ENCODE data around the gene NCKAP5L.

NCKAP5L gene

GRCh38 chr12:49790741-49791555 lies 37.3 kb downstream of the NCKAP5L start:
- no peak overlapping the region for H3K14ac ChIP-seq (ENCODE audit: low read length)
- H3K27me3 ChIP-seq (ENCODE audit: control insufficient read depth in 3 of 3, insufficient read depth in 3 of 3, low read depth in 1 of 3, low read length in 3 of 3) = no peaks in the 10 kb centered on the region
- H2BK15ac ChIP-seq (ENCODE audit: low read length) = no peak overlapping the region
- H3K4me2 ChIP-seq (ENCODE audit: insufficient read depth, low read length, poor library complexity, severe bottlenecking) = no peak overlapping the region
- no peak overlapping the region for H4K91ac ChIP-seq (ENCODE audit: low read depth, low read length, poor library complexity)
- H2BK12ac ChIP-seq (ENCODE audit: low read length) = no peak overlapping the region
- no peak overlapping the region for H2BK120ac ChIP-seq (ENCODE audit: low read depth, low read length)
- peaks cover 5 to 57% of the 10 kb centered on the region in 2 donors for H3K36me3 ChIP-seq (replicated peaks in 1 of 2; ENCODE audit: control insufficient read depth in 2 of 2, insufficient read depth in 2 of 2, low read length in 2 of 2)
- WGBS, 2 donors (ENCODE audit: extremely low coverage in 2 of 2, insufficient read length in 2 of 2, insufficient replicate concordance in 1 of 2) = no CpG with 5 or more reads among the region's 22 CpGs
- H3K4ac ChIP-seq (ENCODE audit: low read length) = no peak overlapping the region
- H3K4me1 ChIP-seq (ENCODE audit: control insufficient read depth in 2 of 2, insufficient read depth in 1 of 2, low read depth in 1 of 2, low read length in 2 of 2) = peaks cover 0 to 11% of the 10 kb centered on the region in 2 donors
- H3K9ac ChIP-seq (ENCODE audit: low read depth, low read length, poor library complexity) = no peak overlapping the region
- no peak overlapping the region for H2AK5ac ChIP-seq (ENCODE audit: low read depth, low read length)
- no peak overlapping the region for H3K27ac ChIP-seq (replicated peaks; ENCODE audit: low read length)
- no peak overlapping the region for H2BK5ac ChIP-seq (ENCODE audit: low read length)
- H2AFZ ChIP-seq (ENCODE audit: low read length) = no peak overlapping the region
- H3K4me3 ChIP-seq (ENCODE audit: low read length in 2 of 2) = no peak overlapping the region
- H3K9me3 ChIP-seq (replicated peaks in 1 of 2; ENCODE audit: control insufficient read depth in 2 of 2, insufficient read depth in 1 of 2, low read depth in 1 of 2, low read length in 2 of 2) = peaks cover 0 to 7% of the 10 kb centered on the region in 2 donors
- peak overlapping the region; percentile 43 for H3K23ac ChIP-seq (ENCODE audit: low read depth, low read length, poor library complexity)
- no peaks in the 10 kb centered on the region for H3K79me1 ChIP-seq (ENCODE audit: low read depth, low read length)
- DNase-seq (ENCODE audit: low spot score) = no peak
- H3K18ac ChIP-seq (ENCODE audit: low read length) = no peak overlapping the region
- H4K8ac ChIP-seq (ENCODE audit: low read depth, low read length) = no peak overlapping the region

DNA sequence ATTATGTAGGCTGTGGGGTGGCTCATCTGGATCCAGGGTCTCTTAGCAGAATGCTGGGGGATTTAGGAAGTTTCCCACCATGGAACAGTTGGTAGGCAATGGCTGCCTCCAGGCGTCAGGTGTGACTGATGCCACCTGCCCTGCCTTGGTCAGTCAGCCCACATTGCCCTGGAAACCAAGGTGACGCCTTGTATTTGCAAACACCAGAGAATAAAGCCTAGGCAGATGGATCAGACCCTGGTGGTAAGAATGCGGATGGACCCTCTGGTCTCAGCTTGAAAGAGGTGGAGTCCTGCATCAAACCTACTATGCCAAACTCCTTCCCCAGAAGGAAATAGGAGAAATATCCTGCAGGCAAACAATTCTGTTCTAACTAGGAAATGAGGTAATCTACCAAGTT lies 38.2 kb downstream of the NCKAP5L start:
- Histone ChIP-seq H2BK5ac (ENCODE audit: low read length) (no peak overlapping the region), H3K4ac (ENCODE audit: low read length) (no peak overlapping the region), H4K8ac (ENCODE audit: low read depth, low read length) (no peak overlapping the region), H3K4me1 (ENCODE audit: control insufficient read depth in 2 of 2, insufficient read depth in 1 of 2, low read depth in 1 of 2, low read length in 2 of 2) (peaks cover 0 to 11% of the 10 kb centered on the region in 2 donors), H2AFZ (ENCODE audit: low read length) (no peak overlapping the region), H2BK15ac (ENCODE audit: low read length) (no peak overlapping the region), H3K18ac (ENCODE audit: low read length) (no peak overlapping the region), H3K79me1 (ENCODE audit: low read depth, low read length) (no peaks in the 10 kb centered on the region), H3K27ac (replicated peaks; ENCODE audit: low read length) (no peak overlapping the region), H3K36me3 (replicated peaks in 1 of 2; ENCODE audit: control insufficient read depth in 2 of 2, insufficient read depth in 2 of 2, low read length in 2 of 2) (peaks cover 4 to 49% of the 10 kb centered on the region in 2 donors), H3K23ac (ENCODE audit: low read depth, low read length, poor library complexity) (no peak overlapping the region), H3K14ac (ENCODE audit: low read length) (no peak overlapping the region), H2AK5ac (ENCODE audit: low read depth, low read length) (no peak overlapping the region), H3K9me3 (replicated peaks in 1 of 2; ENCODE audit: control insufficient read depth in 2 of 2, insufficient read depth in 1 of 2, low read depth in 1 of 2, low read length in 2 of 2) (peaks cover 0 to 7% of the 10 kb centered on the region in 2 donors), H3K4me2 (ENCODE audit: insufficient read depth, low read length, poor library complexity, severe bottlenecking) (no peak overlapping the region), H2BK12ac (ENCODE audit: low read length) (no peak overlapping the region), H4K91ac (ENCODE audit: low read depth, low read length, poor library complexity) (no peak overlapping the region), H3K27me3 (ENCODE audit: control insufficient read depth in 3 of 3, insufficient read depth in 3 of 3, low read depth in 1 of 3, low read length in 3 of 3) (no peaks in the 10 kb centered on the region), H3K4me3 (ENCODE audit: low read length in 2 of 2) (no peak overlapping the region), H2BK120ac (ENCODE audit: low read depth, low read length) (no peak overlapping the region), H3K9ac (ENCODE audit: low read depth, low read length, poor library complexity) (no peak overlapping the region)
- no CpG with 5 or more reads among the region's 3 CpGs for WGBS, 2 donors (ENCODE audit: extremely low coverage in 2 of 2, insufficient read length in 2 of 2, insufficient replicate concordance in 1 of 2)
- no peak for DNase-seq (ENCODE audit: low spot score)

GRCh38 chr12:49787672-49788071 lies 40.5 kb downstream of the NCKAP5L start:
- no CpG with 5 or more reads among the region's 2 CpGs for WGBS, 2 donors (ENCODE audit: extremely low coverage in 2 of 2, insufficient read length in 2 of 2, insufficient replicate concordance in 1 of 2)
- Histone ChIP-seq H2BK5ac (ENCODE audit: low read length) (no peak overlapping the region), H3K9me3 (replicated peaks in 1 of 2; ENCODE audit: control insufficient read depth in 2 of 2, insufficient read depth in 1 of 2, low read depth in 1 of 2, low read length in 2 of 2) (peaks cover 0 to 7% of the 10 kb centered on the region in 2 donors), H3K4me2 (ENCODE audit: insufficient read depth, low read length, poor library complexity, severe bottlenecking) (no peak overlapping the region), H3K4me3 (ENCODE audit: low read length in 2 of 2) (no peak overlapping the region), H3K18ac (ENCODE audit: low read length) (no peak overlapping the region), H3K79me1 (ENCODE audit: low read depth, low read length) (no peaks in the 10 kb centered on the region), H3K27ac (replicated peaks; ENCODE audit: low read length) (no peak overlapping the region), H3K27me3 (ENCODE audit: control insufficient read depth in 3 of 3, insufficient read depth in 3 of 3, low read depth in 1 of 3, low read length in 3 of 3) (no peaks in the 10 kb centered on the region), H3K4ac (ENCODE audit: low read length) (no peak overlapping the region), H2BK12ac (ENCODE audit: low read length) (no peak overlapping the region), H4K8ac (ENCODE audit: low read depth, low read length) (no peak overlapping the region), H3K4me1 (ENCODE audit: control insufficient read depth in 2 of 2, insufficient read depth in 1 of 2, low read depth in 1 of 2, low read length in 2 of 2) (peaks cover 0 to 20% of the 10 kb centered on the region in 2 donors), H2BK120ac (ENCODE audit: low read depth, low read length) (no peak overlapping the region), H4K91ac (ENCODE audit: low read depth, low read length, poor library complexity) (no peak overlapping the region), H2AFZ (ENCODE audit: low read length) (no peak overlapping the region), H2AK5ac (ENCODE audit: low read depth, low read length) (no peak overlapping the region), H3K36me3 (replicated peaks in 1 of 2; ENCODE audit: control insufficient read depth in 2 of 2, insufficient read depth in 2 of 2, low read length in 2 of 2) (peaks cover 2 to 27% of the 10 kb centered on the region in 2 donors), H2BK15ac (ENCODE audit: low read length) (no peak overlapping the region), H3K14ac (ENCODE audit: low read length) (no peak overlapping the region), H3K23ac (ENCODE audit: low read depth, low read length, poor library complexity) (no peak overlapping the region), H3K9ac (ENCODE audit: low read depth, low read length, poor library complexity) (no peak overlapping the region)
- DNase-seq (ENCODE audit: low spot score) = no peak

- no peak overlapping the region for H2BK15ac ChIP-seq (ENCODE audit: low read length)
- H3K23ac ChIP-seq (ENCODE audit: low read depth, low read length, poor library complexity) = no peak overlapping the region
- H3K79me1 ChIP-seq (ENCODE audit: low read depth, low read length) = no peaks in the 10 kb centered on the region
- H3K14ac ChIP-seq (ENCODE audit: low read length) = no peak overlapping the region
- no peak overlapping the region for H2AFZ ChIP-seq (ENCODE audit: low read length)
- no peak for DNase-seq (ENCODE audit: low spot score)
- no peak overlapping the region for H3K27ac ChIP-seq (replicated peaks; ENCODE audit: low read length)
- no peak overlapping the region for H3K4ac ChIP-seq (ENCODE audit: low read length)
- H2BK120ac ChIP-seq (ENCODE audit: low read depth, low read length) = no peak overlapping the region
- no peak overlapping the region for H4K8ac ChIP-seq (ENCODE audit: low read depth, low read length)
- no peak overlapping the region for H2BK12ac ChIP-seq (ENCODE audit: low read length)
- H4K91ac ChIP-seq (ENCODE audit: low read depth, low read length, poor library complexity) = no peak overlapping the region
- no peak overlapping the region for H2AK5ac ChIP-seq (ENCODE audit: low read depth, low read length)
- peaks cover 0 to 5% of the 10 kb centered on the region in 2 donors for H3K36me3 ChIP-seq (replicated peaks in 1 of 2; ENCODE audit: control insufficient read depth in 2 of 2, insufficient read depth in 2 of 2, low read length in 2 of 2)
- H3K4me3 ChIP-seq (ENCODE audit: low read length in 2 of 2) = no peak overlapping the region
- H3K4me2 ChIP-seq (ENCODE audit: insufficient read depth, low read length, poor library complexity, severe bottlenecking) = no peak overlapping the region
- peaks cover 0 to 7% of the 10 kb centered on the region in 2 donors for H3K9me3 ChIP-seq (replicated peaks in 1 of 2; ENCODE audit: control insufficient read depth in 2 of 2, insufficient read depth in 1 of 2, low read depth in 1 of 2, low read length in 2 of 2)
- H3K4me1 ChIP-seq (ENCODE audit: control insufficient read depth in 2 of 2, insufficient read depth in 1 of 2, low read depth in 1 of 2, low read length in 2 of 2) = peaks cover 0 to 10% of the 10 kb centered on the region in 2 donors
- no peak overlapping the region for H3K9ac ChIP-seq (ENCODE audit: low read depth, low read length, poor library complexity)
- H3K18ac ChIP-seq (ENCODE audit: low read length) = no peak overlapping the region
- H2BK5ac ChIP-seq (ENCODE audit: low read length) = no peak overlapping the region
- peaks cover 0 to 6% (median 0%) of the 10 kb centered on the region in 3 experiments for H3K27me3 ChIP-seq (ENCODE audit: control insufficient read depth in 3 of 3, insufficient read depth in 3 of 3, low read depth in 1 of 3, low read length in 3 of 3)
- WGBS, 2 donors (ENCODE audit: extremely low coverage in 2 of 2, insufficient read length in 2 of 2, insufficient replicate concordance in 1 of 2) = no CpG with 5 or more reads among the region's 4 CpGs
These were observed 43.3 kb downstream of the NCKAP5L start for GRCh38 chr12:49784756-49785409.
